Activated CD8-positive, alpha-beta memory T cell treated with anti-CD3 and anti-CD28 coated beads for 24 hours (primary cell): ENCODE results near the gene POLR1D.
A peak's percentile ranks its signal among the peaks of the same experiment; 100 is the strongest.
"Not testable (repeated sequence)": the region's sequence is repeated elsewhere in the genome, so short reads cannot be mapped to it uniquely, and the experiment has no call there.

Experiments used
- DNase-seq: peaks from one replicate; pipeline ENCODE4 v3.0.0-alpha.2; 2020

The POLR1D gene

DNA sequence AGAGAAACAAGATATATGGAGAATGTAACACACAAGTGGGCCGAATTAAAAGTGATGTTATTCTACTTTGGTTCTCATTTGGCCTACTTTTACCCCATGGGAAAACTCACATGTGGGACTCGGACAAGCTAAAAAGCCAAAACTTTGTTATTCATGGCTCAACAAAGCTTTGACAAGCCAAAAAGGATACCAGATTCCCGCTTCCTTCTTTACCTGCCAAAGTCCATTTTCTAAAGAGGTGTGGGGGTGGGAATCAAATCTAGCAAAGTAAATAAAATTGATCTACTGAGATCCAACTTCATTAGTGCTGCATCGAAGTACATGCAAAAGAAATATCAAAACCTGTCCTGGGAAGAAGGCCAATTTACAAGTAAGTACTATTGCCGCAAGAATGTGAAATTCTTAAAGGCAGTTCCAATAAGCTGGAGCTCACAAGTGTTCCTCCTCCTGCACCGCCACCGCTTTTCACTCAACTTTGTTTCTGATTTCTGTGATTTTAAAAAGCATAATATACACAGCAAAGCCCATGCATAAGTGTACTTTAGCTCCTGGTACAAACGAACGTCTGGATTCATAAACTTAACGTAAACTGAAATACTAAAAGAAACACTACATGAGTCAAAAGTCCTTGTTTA, 2.5 kb upstream of the POLR1D start:
- DNase-seq, result no peak

DNA sequence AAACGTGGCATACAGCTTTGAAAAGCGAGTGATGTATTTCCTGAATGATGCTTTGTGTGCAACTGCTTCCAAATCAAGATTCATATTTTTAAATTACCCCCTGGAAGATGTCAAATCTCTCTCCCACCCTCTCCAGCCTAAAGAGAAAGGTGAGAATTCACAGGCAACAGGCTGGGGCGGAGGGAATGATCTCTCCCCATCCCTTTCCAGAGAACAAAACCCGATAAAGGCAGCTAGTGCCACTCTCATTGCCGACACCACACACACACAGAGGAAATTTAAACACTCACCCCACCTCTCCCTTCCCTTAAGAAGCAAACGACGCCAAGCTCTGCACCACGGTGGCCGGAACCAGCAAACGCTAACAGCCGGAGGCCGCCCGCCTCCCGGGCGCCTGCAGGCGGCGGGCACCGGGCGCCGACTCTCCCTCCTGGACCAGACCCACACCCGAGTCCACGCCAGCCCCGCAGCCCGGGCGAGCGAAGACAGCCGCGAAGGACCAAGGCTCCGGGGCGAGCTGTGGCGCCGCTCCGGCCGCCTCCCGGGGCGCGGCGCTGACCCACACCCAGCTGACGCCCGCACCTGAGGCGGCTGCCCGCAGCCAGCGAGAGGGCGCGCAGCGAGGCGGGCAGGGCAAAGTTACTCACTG, 1.8 kb upstream of the POLR1D start:
- peak; percentile 79 for DNase-seq

GRCh38 chr13:27620377-27621115, 1.1 kb upstream of the POLR1D start, which contains the start of gene LNX2:
Gene LNX2 (minus strand): TSS chr13:27620529. CDS start chr13:27581703, 38,826 bp downstream.
- peak; percentile 99 for DNase-seq

DNA sequence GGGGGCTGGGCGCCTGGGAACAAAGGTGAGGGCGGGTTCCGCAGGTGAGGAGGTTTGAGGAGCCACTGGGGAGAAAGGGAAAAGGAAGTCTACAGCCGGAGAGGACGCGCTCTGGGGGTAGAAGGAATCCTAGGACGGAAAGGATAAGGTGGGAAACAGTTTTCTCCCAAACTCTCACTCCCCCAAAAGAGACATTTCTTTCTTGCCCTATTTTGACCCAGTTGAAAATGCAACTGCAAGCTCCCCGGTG, 651 bp upstream of the POLR1D start:
- no peak for DNase-seq

DNA sequence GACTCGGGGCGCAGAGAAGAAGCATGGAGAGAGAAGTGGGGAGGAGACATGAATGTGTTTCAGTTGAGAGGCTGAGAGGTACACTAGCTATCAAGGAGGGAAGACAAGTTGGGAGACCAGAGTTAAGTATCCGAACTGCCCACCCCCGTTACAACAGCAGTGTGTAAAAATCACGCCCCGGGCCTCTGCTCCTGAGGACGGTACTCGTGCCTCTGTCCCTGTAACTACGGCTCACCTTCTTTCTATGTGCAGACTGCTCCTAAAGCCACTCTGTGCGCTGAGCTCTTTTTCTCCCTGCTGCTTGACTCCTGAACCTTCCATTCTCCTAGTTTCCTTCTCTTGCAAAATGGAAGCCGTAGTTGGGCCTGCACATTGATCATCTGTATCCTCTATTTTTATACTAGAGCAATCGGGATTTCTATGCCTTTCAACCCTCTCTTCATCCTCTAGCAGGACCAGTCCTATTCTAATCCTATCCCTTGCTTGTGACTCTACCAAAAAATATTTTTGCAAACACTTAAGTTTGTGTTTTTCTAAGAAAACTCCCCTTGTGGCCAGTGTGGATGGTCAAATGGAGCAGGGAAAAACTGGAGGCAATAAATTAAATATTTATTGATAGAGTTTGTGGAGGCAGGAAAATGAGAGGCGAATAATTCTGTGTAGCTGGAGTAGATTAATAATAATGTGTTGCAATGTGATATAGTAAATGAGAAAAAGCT, 569 bp downstream of the POLR1D start:
- DNase-seq, result no peak

DNA sequence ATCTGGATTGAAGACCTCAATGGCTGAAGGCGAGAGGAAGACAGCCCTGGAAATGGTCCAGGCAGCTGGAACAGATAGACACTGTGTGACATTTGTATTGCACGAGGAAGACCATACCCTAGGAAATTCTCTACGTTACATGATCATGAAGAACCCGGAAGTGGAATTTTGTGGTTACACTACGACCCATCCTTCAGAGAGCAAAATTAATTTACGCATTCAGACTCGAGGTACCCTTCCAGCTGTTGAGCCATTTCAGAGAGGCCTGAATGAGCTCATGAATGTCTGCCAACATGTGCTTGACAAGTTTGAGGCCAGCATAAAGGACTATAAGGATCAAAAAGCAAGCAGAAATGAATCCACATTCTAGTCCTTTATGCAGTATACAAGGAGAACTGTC, 1.2 kb downstream of the POLR1D start:
- DNase-seq, result no peak

GRCh38 chr13:27624071-27624470, 2.4 kb downstream of the POLR1D start:
- DNase-seq, result no peak

GRCh38 chr13:27625839-27626238, 4.1 kb downstream of the POLR1D start:
- DNase-seq, result no peak

- no peak for DNase-seq
Observed at GRCh38 chr13:27627380-27627779, 5.7 kb downstream of the POLR1D start.

DNA sequence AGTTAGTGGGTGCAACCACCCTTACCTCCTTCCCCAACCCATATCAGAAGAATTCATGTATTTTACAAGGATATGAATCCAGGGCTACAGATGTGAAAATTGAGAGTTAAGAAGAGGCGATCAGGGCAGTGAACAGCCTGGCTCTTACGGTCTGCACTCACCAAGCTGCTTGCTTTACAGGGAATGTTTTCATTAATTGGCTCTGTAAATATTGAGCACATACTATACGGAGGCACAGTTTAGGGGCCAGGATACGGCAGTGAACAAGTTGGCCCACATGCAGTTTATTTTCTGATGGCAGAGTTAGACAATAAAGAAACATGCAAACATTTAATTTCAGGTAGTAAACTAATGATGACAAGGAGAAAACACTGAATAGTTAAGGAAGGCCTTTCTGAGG, 6.4 kb downstream of the POLR1D start:
- no peak for DNase-seq

GRCh38 chr13:27628766-27629165, 7.1 kb downstream of the POLR1D start:
- DNase-seq, result not testable (repeated sequence)

- DNase-seq, result no peak
Observed at GRCh38 chr13:27631156-27631555, 9.5 kb downstream of the POLR1D start.

- no peak for DNase-seq
Observed at GRCh38 chr13:27631665-27632064, 10.0 kb downstream of the POLR1D start.

DNA sequence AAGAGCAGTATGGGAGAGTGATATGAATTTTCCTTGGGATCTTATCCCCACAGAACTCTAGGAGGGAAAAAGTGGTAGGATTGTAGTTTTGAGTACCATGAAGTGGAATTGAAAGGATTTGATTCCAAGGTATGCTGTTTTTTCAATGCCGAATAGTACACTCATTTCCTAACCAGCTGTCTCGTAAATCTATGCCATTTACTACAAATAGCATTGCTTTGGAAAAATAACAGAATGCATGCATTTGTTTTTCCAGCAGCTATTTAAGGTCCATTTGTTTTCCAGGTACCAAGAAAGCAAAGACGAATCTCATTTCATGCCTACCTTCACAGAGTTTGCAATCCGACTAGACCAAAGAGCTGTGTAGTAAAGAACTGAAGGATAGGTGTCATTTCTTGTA, 10.5 kb downstream of the POLR1D start:
- DNase-seq, result no peak

- no peak for DNase-seq
Observed at GRCh38 chr13:27632648-27633047, 11.0 kb downstream of the POLR1D start.

DNA sequence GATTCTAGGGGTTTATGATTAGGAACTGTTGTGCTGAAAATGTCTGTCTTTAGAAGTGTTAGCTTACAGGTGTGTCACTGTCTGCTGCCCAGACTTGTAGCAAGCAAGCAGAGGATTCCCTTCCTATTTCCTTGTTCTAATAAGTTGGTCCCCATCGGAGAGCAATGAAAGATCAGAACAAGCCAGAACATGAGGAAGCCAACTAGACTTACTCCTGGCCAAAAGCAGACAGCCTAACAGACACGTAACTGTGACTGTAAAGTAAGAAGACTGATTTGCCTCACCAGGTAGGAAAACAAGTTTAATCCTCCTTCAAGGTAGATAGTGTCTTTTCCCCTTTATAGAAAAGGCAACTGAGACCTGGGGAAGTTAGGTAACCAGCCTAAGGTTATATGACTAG, 12.5 kb downstream of the POLR1D start:
- no peak for DNase-seq

- no peak for DNase-seq
Observed at GRCh38 chr13:27634791-27635190, 13.1 kb downstream of the POLR1D start.

DNA sequence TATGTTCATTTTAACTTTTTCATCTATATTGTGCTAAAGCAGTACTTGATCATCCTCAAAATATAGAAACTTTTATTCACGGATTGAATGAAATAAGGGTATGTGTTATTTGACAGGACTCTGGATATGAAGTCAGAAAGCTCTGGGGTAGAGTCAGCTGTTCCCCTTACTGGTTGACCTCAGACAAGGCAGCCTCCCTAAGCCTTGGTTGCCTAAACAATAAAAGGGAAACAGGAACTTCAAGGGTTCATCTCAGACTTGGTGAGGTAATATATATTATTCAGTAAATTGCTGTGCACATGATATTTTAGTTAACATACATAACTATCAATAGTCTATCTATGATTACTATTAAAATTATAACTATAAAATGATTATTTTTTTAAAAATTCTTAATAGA, 13.6 kb downstream of the POLR1D start:
- no peak for DNase-seq

DNA sequence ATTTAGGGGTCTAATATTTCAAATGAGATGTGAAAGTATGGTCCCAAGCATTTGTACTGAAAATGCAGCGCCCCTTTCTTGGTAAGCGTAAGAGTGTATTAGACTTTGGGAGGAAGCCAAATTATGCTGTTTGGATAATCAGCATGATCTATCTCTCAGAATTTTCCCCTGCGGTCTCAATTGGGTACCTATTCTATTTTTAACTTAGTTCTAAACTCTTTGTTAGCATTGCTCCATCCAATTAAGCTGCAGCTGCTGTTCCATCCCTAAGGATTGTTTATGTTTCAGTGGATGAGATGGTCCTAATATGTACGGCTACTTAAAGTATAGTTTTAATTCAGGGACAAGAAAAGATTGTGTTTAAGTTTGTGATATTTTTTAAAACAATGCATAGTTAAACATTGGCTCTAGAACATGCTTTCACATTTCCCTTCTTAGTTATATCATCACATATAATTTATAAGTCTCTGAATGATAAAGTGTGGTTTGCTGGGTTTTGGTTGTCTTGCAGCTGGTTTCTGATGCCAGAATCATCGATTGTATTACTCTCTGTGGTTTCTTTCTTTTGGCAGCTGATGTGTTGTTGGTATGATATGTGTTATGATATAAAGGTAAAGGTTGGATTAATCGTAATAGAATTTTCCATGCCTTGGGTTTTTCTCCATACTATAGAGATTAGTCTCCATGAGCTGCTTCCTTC, 15.0 kb downstream of the POLR1D start:
- DNase-seq, result no peak

DNA sequence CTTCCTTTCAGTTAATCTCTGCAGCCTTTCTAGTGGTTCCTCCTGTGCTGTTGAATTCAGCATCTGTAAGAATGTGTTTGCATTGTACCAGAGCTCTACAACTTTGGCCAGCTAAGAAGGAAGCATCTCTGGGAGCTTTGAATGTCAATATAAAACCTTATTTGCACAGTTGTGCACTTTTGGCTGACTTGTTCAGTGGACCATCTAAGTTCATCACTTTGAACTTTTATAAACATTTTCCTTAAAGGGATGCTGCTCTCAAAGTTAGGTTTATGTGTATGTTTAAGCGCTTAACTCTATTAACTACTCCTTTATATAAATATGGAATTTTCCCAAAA, 15.6 kb downstream of the POLR1D start:
- no peak for DNase-seq

GRCh38 chr13:27638001-27638400, 16.3 kb downstream of the POLR1D start:
- no peak for DNase-seq

DNA sequence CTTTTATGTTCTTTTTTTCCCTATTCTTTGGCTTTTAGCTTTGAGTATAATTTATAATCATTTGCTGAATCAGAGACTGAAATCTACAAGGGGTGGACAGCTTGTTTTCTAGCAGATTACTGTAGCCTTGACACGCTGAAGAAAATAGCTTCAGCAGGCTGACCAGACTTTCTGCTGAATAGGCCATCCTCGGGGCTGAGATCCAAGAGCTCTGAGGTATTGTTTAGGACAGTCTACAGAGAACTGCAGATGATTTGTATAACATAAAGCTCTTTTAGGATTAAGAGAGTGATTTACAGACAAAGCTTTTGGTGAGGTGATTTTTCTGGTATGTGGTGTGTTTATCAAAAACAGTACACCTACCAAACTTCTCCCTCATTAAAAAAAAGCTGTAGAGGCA, 16.8 kb downstream of the POLR1D start:
- DNase-seq, result no peak

DNA sequence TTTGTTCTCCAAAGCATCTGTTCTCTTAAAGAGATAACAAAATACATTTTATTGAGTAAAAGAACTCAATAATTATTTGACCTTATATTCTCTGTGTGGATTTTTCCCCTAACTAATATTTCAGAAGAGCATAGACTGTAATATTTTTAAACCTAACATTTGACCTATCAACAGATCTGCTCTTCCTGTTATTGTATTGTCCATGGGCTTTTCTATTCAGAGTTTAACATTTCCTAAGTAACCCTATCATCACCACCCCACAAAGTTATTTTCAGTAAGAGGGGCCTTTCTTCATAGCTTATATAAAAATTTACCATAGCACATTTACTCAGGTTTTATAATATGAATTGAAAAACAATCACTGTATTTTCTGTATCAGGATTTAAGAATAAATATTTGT, 17.5 kb downstream of the POLR1D start:
- no peak for DNase-seq
